Stomach (tissue), 9 donors: ENCODE data around the gene DMRT3. TPM values are rescaled to one million over a fixed set of nuclear protein-coding genes. Genes with fewer than 3 reads are reported as not detected.

ENCODE experiments used
- DNase-seq, 2 donors: peaks; one replicate each; pipeline versions ENCODE4 v3.0.0 to v3.0.0-alpha.2; 2013 to 2019
- H3K27ac ChIP-seq, 5 donors: fragments of 200-600 bp in 4 of 5; sonication (generic) in 4 of 5; one replicate each; pipeline ENCODE4 v1.5.1; 2013 to 2019; ENCODE audit warnings: mild to moderate bottlenecking in 1 of 5, moderate library complexity in 1 of 5
- H3K27me3 ChIP-seq, 3 donors: fragments of 200-600 bp; sonication (generic); one replicate each; pipeline ENCODE4 v1.5.1; 2017 to 2019; ENCODE audit warnings: mixed run types in 1 of 3
- H3K36me3 ChIP-seq, 4 donors: fragments of 200-600 bp; sonication (generic); 1 replicate in 3 of 4; 2 replicates in 1 of 4; pipeline ENCODE4 v1.5.1; 2016 to 2019
- H3K4me1 ChIP-seq, 4 donors: fragments of 200-600 bp; sonication (generic); one replicate each; pipeline ENCODE4 v1.5.1; 2016 to 2019
- H3K4me3 ChIP-seq, 4 donors: fragments of 200-600 bp; sonication (generic) in 3 of 4; one replicate each; pipeline ENCODE4 v1.5.1; 2016 to 2019; ENCODE audit warnings: mild to moderate bottlenecking in 1 of 4
- H3K9me3 ChIP-seq, 4 donors: fragments of 200-600 bp; sonication (generic); one replicate each; pipeline ENCODE4 v1.5.1; 2016 to 2019
- EP300 ChIP-seq: sonication (generic); formaldehyde crosslinking; IDR thresholded peaks from one replicate; pipeline ENCODE4 v1.6.1; 2017; ENCODE audit warnings: antibody characterized with exemption
- POLR2A ChIP-seq, 4 donors: fragments of 450-650 bp; IDR thresholded peaks; one replicate each; pipeline ENCODE4 v1.6.1; 2016; ENCODE audit warnings: antibody characterized with exemption in 4 of 4, control low read depth in 2 of 4, mild to moderate bottlenecking in 1 of 4, moderate library complexity in 1 of 4
- POLR2AphosphoS5 ChIP-seq, 3 donors: sonication (generic); formaldehyde crosslinking; IDR thresholded peaks; one replicate each; pipeline ENCODE4 v1.6.1; 2016; ENCODE audit warnings: antibody characterized with exemption in 3 of 3
- WGBS, 5 donors: extraction: QIAGEN DNeasy Blood & Tissue Kit in 3 of 5; methylation state at CpG; one replicate each; pipeline versions ENCODE4 v1.1.5 to v1.1.7; 2013 to 2018; 5-methylcytosine and 5-hydroxymethylcytosine counted together
- intact Hi-C: fragments of 100-400 bp; cut with DNase I; formaldehyde crosslinking; loops from one replicate; pipeline ENCODE4 v1.15.1; 2023; ENCODE audit warnings: low total_unique reads
- polyA plus RNA-seq, 3 donors: library from polyadenylated mRNA; stranded (reverse); fragments of 200-250 nt; gene quantifications; one replicate each; pipeline ENCODE4 v1.2.3, GENCODE V29; 2013
- total RNA-seq, 5 donors: library from RNA; depleted of rRNA; stranded (reverse); fragments of >200 nt; gene quantifications; one replicate each; pipeline versions ENCODE4 v1.1.0 to v1.2.3, GENCODE V29; 2014 to 2016
- TF ChIP-seq, protein P1 (sequence below), 7 experiments: fragments of 450-650 bp in 4 of 7; fragments of 200-600 bp in 3 of 7; sonication (generic) in 3 of 7; IDR thresholded peaks; one replicate each; pipeline ENCODE4 v1.5.1; 2016 to 2019; ENCODE audit warnings: antibody characterized with exemption in 7 of 7, control low read depth in 2 of 7, mild to moderate bottlenecking in 1 of 7
- donor health status: healthy with polysubstance abuse.
- donor health status: Bipolar disorder and iron deficiency.
- donor health status: healthy.

Gene DMRT3
- total and polyA plus RNA-seq, 8 donors: 0.35 TPM; not detected in 7

DNA sequence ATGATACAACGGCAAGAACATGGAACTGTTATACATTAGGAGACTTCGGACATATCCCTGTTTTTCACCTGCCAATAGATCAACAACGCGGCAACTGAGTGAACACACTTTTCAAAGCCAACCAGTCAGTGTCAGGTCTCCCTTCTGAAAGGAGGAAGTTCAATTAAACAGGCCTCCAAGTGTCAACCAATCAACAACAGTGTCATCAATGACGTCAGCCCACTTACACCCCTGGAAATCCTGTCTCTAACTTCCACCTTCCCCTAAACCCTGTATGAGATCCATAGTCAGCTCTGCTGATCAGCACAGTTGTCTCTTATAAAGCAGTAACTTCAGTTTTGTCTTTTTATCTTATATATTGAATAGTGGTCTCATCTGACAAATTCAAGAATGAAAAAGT, 36.6 kb downstream of the DMRT3 start:
- TF ChIP-seq POLR2A (IDR thresholded peaks at IDR 0.05) (no peak), EP300 (no peak), POLR2AphosphoS5 (IDR thresholded peaks at IDR 0.05) (no peak)
- TF ChIP-seq, protein P1, sequence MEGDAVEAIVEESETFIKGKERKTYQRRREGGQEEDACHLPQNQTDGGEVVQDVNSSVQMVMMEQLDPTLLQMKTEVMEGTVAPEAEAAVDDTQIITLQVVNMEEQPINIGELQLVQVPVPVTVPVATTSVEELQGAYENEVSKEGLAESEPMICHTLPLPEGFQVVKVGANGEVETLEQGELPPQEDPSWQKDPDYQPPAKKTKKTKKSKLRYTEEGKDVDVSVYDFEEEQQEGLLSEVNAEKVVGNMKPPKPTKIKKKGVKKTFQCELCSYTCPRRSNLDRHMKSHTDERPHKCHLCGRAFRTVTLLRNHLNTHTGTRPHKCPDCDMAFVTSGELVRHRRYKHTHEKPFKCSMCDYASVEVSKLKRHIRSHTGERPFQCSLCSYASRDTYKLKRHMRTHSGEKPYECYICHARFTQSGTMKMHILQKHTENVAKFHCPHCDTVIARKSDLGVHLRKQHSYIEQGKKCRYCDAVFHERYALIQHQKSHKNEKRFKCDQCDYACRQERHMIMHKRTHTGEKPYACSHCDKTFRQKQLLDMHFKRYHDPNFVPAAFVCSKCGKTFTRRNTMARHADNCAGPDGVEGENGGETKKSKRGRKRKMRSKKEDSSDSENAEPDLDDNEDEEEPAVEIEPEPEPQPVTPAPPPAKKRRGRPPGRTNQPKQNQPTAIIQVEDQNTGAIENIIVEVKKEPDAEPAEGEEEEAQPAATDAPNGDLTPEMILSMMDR (IDR thresholded peaks at IDR 0.05): no peak
- no peaks in the 10 kb centered on the region for H3K36me3 ChIP-seq
- intact Hi-C loops: no loop called here
- no peak overlapping the region for H3K27ac ChIP-seq
- WGBS, 5 donors: 70 to 76% (median 74%) methylated on average over 5 of the region's 5 CpGs
- no peak overlapping the region for H3K4me3 ChIP-seq
- H3K27me3 ChIP-seq: peaks cover 0 to 44% (median 0%) of the 10 kb centered on the region in 3 donors
- H3K4me1 ChIP-seq: peaks cover 0 to 8% (median 3%) of the 10 kb centered on the region in 4 donors
- H3K9me3 ChIP-seq: no peaks in the 10 kb centered on the region
- DNase-seq: no peak

- Histone ChIP-seq H3K27me3 (peaks cover 0 to 46% (median 0%) of the 10 kb centered on the region in 3 donors), H3K4me1 (peaks cover 0 to 2% (median under 1%) of the 10 kb centered on the region in 4 donors), H3K9me3 (no peaks in the 10 kb centered on the region), H3K27ac (no peak overlapping the region), H3K4me3 (no peak overlapping the region), H3K36me3 (no peaks in the 10 kb centered on the region)
- 73 to 85% (median 79%) methylated on average over 4 of the region's 4 CpGs for WGBS, 5 donors
- intact Hi-C loops: no loop called here
- no peak for TF ChIP-seq POLR2AphosphoS5 (IDR thresholded peaks at IDR 0.05)
- no peak for TF ChIP-seq EP300
- TF ChIP-seq, protein P1 (IDR thresholded peaks at IDR 0.05): no peak
- TF ChIP-seq POLR2A (IDR thresholded peaks at IDR 0.05): no peak
- no peak for DNase-seq
Measured at GRCh38 chr9:1014225-1014624, 37.8 kb downstream of the DMRT3 start.

- no peaks in the 10 kb centered on the region for H3K9me3 ChIP-seq
- H3K4me1 ChIP-seq: no peaks in the 10 kb centered on the region
- H3K27me3 ChIP-seq: peaks cover 0 to 43% (median 0%) of the 10 kb centered on the region in 3 donors
- WGBS, 5 donors: 83 to 91% (median 90%) methylated on average over 2 of the region's 2 CpGs
- DNase-seq: no peak
- TF ChIP-seq, protein P1 (IDR thresholded peaks at IDR 0.05): no peak
- no peak for TF ChIP-seq POLR2A (IDR thresholded peaks at IDR 0.05)
- TF ChIP-seq POLR2AphosphoS5 (IDR thresholded peaks at IDR 0.05): no peak
- no peak for TF ChIP-seq EP300
- no peak overlapping the region for H3K27ac ChIP-seq
- intact Hi-C loops: no loop called here
- no peak overlapping the region for H3K4me3 ChIP-seq
- no peaks in the 10 kb centered on the region for H3K36me3 ChIP-seq
Measured at GRCh38 chr9:1014640-1015039, 38.2 kb downstream of the DMRT3 start.

DNA sequence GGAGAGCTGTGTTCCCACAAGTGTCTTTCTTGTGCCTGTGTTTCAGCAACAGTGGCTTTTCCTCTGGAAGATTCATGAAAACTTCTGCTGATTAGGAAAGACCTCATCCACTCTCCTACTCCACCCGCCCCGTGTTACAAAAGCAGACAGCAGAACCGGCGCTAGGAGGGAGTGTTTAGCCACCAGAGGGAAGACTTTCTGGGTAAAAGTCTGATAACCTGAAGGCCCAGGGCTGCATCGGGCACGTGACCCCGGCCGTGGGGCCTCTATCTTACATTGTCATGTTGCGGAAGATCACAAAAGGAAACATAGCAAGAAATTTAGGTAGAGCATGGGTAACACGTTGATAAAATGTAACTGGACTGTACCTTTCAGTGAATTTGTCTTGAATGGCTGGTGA, 41.7 kb downstream of the DMRT3 start:
- Histone ChIP-seq H3K27ac (no peak overlapping the region), H3K4me3 (no peak overlapping the region), H3K27me3 (peaks cover 0 to 50% (median 0%) of the 10 kb centered on the region in 3 donors), H3K9me3 (peaks cover 0 to 15% (median 11%) of the 10 kb centered on the region in 4 donors), H3K4me1 (no peaks in the 10 kb centered on the region), H3K36me3 (no peaks in the 10 kb centered on the region)
- TF ChIP-seq POLR2A (IDR thresholded peaks at IDR 0.05) (no peak), EP300 (no peak), POLR2AphosphoS5 (IDR thresholded peaks at IDR 0.05) (no peak)
- TF ChIP-seq, protein P1 (IDR thresholded peaks at IDR 0.05): no peak
- DNase-seq: peak in 1 of 2 donors; percentile 33
- intact Hi-C loops: no loop called here
- WGBS, 5 donors: 11 to 23% (median 16%) methylated on average over 10 of the region's 10 CpGs
